Natural killer cell (primary cell): ENCODE measurements around the gene NRCAM. TPM values are rescaled to one million over a fixed set of nuclear protein-coding genes. Genes with fewer than 3 reads are reported as not detected.

Experiments used
- ATAC-seq, 3 donors: fragments of 150-1000 bp in 2 of 3; fragments of 200-7000 bp in 1 of 3; cut with Tn5 transposase; 1 replicate in 1 of 3; 2 replicates in 2 of 3; pipeline ENCODE4 v1.10.0; 2021; ENCODE audit warnings: mild to moderate bottlenecking in 2 of 3, moderate library complexity in 2 of 3
- DNase-seq, 2 donors: peaks; one replicate each; pipeline versions ENCODE4 v3.0.0 to v3.0.0-alpha.2; 2013 to 2021; ENCODE audit warnings: mixed read lengths in 1 of 2
- H3K27ac ChIP-seq: one replicate; pipeline ENCODE4 v1.5.1; 2013; ENCODE audit warnings: mild to moderate bottlenecking, low read length
- H3K27me3 ChIP-seq: one replicate; pipeline ENCODE4 v1.6.1; 2013; ENCODE audit warnings: low read length; ENCODE audit not compliant: control insufficient read depth, insufficient read depth
- H3K36me3 ChIP-seq: one replicate; pipeline ENCODE4 v1.6.1; 2013; ENCODE audit warnings: low read length; ENCODE audit not compliant: control insufficient read depth, insufficient read depth
- H3K4me1 ChIP-seq: one replicate; pipeline ENCODE4 v1.6.1; 2013; ENCODE audit warnings: low read length; ENCODE audit not compliant: control insufficient read depth, insufficient read depth
- H3K4me3 ChIP-seq: one replicate; pipeline ENCODE4 v1.5.1; 2013; ENCODE audit warnings: low read length
- H3K9me3 ChIP-seq: one replicate; pipeline ENCODE4 v1.6.1; 2013; ENCODE audit warnings: low read length; ENCODE audit not compliant: control insufficient read depth, insufficient read depth
- H3K27ac Mint-ChIP-seq, 2 donors: one replicate each; pipeline ENCODE4 v1.8.0; 2022; ENCODE audit warnings: mild to moderate bottlenecking in 2 of 2, mixed read lengths in 2 of 2, moderate library complexity in 1 of 2
- H3K27me3 Mint-ChIP-seq, 2 donors: one replicate each; pipeline ENCODE4 v1.8.0; 2022; ENCODE audit warnings: low read depth in 2 of 2, mixed read lengths in 2 of 2
- H3K36me3 Mint-ChIP-seq: one replicate; pipeline ENCODE4 v1.8.0; 2022; ENCODE audit warnings: mixed read lengths
- H3K4me1 Mint-ChIP-seq, 2 donors: one replicate each; pipeline ENCODE4 v1.8.0; 2022; ENCODE audit warnings: mixed read lengths in 2 of 2
- H3K4me3 Mint-ChIP-seq: one replicate; pipeline ENCODE4 v1.8.0; 2022; ENCODE audit warnings: mild to moderate bottlenecking, moderate library complexity, mixed read lengths
- H3K9me3 Mint-ChIP-seq, 2 donors: one replicate each; pipeline ENCODE4 v1.8.0; 2022; ENCODE audit warnings: mixed read lengths in 2 of 2
- CTCF ChIP-seq: fragments of 200-600 bp; IDR thresholded peaks from one replicate; pipeline ENCODE4 v1.8.0; 2022; ENCODE audit warnings: antibody characterized with exemption
- WGBS: methylation state at CpG from one replicate; pipeline ENCODE4 v1.1.7; 2013; ENCODE audit warnings: missing lambda C conversion rate; ENCODE audit not compliant: insufficient coverage; 5-methylcytosine and 5-hydroxymethylcytosine counted together
- intact Hi-C: fragments of 100-400 bp; cut with micrococcal nuclease; formaldehyde crosslinking; loops from one replicate; pipeline ENCODE4 v1.14.2; 2022
- total RNA-seq, 4 donors: library from RNA; stranded (reverse); fragments of 120-200 nt in 1 of 4; gene quantifications; one replicate each; pipeline versions ENCODE4 v1.2.3 to v1.2.4, GENCODE V29; 2013 to 2022

The NRCAM gene
- total RNA-seq, 3 donors from 2014 or later (not counting 1 experiment from before 2014, with no cell fraction given): 0.27 to 0.95 (median 0.52) TPM

GRCh38 chr7:108332937-108333336 is 123.3 kb downstream of the NRCAM start:
- 77% methylated on average over 1 of the region's 3 CpGs for WGBS
- no peak overlapping the region for H3K27ac Mint-ChIP-seq
- no peaks in the 10 kb centered on the region for H3K9me3 ChIP-seq
- H3K36me3 ChIP-seq: no peaks in the 10 kb centered on the region
- no peak for TF ChIP-seq CTCF
- peaks cover 0 to 2% of the 10 kb centered on the region in 2 donors for H3K9me3 Mint-ChIP-seq
- H3K4me1 ChIP-seq: no peaks in the 10 kb centered on the region
- H3K27ac ChIP-seq: no peak overlapping the region
- no peaks in the 10 kb centered on the region for H3K27me3 ChIP-seq
- DNase-seq (no peak), ATAC-seq (no peak)
- no peaks in the 10 kb centered on the region for H3K4me1 Mint-ChIP-seq
- no peaks in the 10 kb centered on the region for H3K36me3 Mint-ChIP-seq
- no peak overlapping the region for H3K4me3 ChIP-seq
- intact Hi-C loops: no loop called here
- H3K4me3 Mint-ChIP-seq: no peak overlapping the region
- no peaks in the 10 kb centered on the region for H3K27me3 Mint-ChIP-seq

GRCh38 chr7:108331971-108332370 is 124.3 kb downstream of the NRCAM start:
- Histone ChIP-seq H3K36me3 (no peaks in the 10 kb centered on the region), H3K4me3 (no peak overlapping the region), H3K9me3 (no peaks in the 10 kb centered on the region), H3K27me3 (no peaks in the 10 kb centered on the region), H3K27ac (no peak overlapping the region), H3K4me1 (no peaks in the 10 kb centered on the region)
- DNase-seq (no peak), ATAC-seq (no peak)
- Mint-ChIP-seq H3K4me1 (no peaks in the 10 kb centered on the region), H3K36me3 (no peaks in the 10 kb centered on the region), H3K9me3 (peaks cover 0 to 2% of the 10 kb centered on the region in 2 donors), H3K27me3 (no peaks in the 10 kb centered on the region), H3K27ac (no peak overlapping the region), H3K4me3 (no peak overlapping the region)
- no peak for TF ChIP-seq CTCF
- WGBS: 100% methylated on average over 1 of the region's 1 CpG
- intact Hi-C loops: no loop called here

DNA sequence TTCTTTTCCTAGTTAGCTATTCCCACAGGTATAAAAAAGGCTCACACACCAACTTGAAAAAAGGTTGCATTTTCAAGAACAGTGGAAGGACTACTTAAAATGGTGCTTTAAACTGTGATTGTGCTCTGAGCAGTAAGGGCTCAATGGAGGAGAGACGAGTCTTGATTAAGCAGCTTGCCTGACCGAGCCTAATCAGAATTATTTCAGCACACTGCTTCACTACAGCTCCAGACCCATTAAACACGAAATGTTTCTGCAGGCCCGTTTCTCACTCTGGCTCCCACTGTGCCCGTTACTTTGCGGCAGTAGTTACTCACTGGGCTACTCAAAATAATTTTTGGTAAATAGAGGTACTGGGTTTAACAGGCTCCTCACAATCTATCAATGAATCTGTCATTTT is 126.0 kb downstream of the NRCAM start:
- H3K4me3 Mint-ChIP-seq: no peak overlapping the region
- no peaks in the 10 kb centered on the region for H3K4me1 Mint-ChIP-seq
- DNase-seq: no peak
- intact Hi-C loops: no loop called here
- H3K4me3 ChIP-seq: no peak overlapping the region
- no peaks in the 10 kb centered on the region for H3K27me3 ChIP-seq
- ATAC-seq: no peak
- no peak overlapping the region for H3K27ac ChIP-seq
- no peaks in the 10 kb centered on the region for H3K4me1 ChIP-seq
- H3K9me3 Mint-ChIP-seq: peaks cover 0 to 2% of the 10 kb centered on the region in 2 donors
- 100% methylated on average over 3 of the region's 6 CpGs for WGBS
- no peaks in the 10 kb centered on the region for H3K36me3 Mint-ChIP-seq
- no peaks in the 10 kb centered on the region for H3K9me3 ChIP-seq
- no peaks in the 10 kb centered on the region for H3K27me3 Mint-ChIP-seq
- no peaks in the 10 kb centered on the region for H3K36me3 ChIP-seq
- TF ChIP-seq CTCF: no peak
- H3K27ac Mint-ChIP-seq: no peak overlapping the region

DNA sequence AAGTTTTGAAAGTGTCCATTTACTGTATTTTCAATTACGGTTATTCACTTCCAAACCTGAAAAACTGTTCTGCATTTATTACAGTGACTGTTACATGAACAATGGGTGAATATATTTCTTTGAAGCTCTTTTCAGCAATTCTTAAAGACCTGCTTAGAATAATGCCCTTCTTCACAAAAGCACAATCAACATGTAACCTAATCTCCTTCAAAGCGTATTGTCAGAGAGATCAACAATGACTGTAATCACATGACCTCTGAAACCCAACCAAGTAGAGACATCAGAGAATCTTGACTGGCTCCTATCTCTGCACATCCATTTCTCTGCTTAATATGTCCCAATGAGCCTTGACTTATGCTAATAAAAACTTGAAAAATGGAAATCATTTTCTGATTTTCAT is 126.7 kb downstream of the NRCAM start:
- WGBS: 100% methylated on average over 1 of the region's 2 CpGs
- Histone ChIP-seq H3K27me3 (no peaks in the 10 kb centered on the region), H3K4me3 (no peak overlapping the region), H3K36me3 (no peaks in the 10 kb centered on the region), H3K4me1 (no peaks in the 10 kb centered on the region), H3K27ac (no peak overlapping the region), H3K9me3 (no peaks in the 10 kb centered on the region)
- Mint-ChIP-seq H3K27me3 (no peaks in the 10 kb centered on the region), H3K36me3 (no peaks in the 10 kb centered on the region), H3K9me3 (peaks cover 0 to 2% of the 10 kb centered on the region in 2 donors), H3K4me1 (no peaks in the 10 kb centered on the region), H3K4me3 (no peak overlapping the region), H3K27ac (no peak overlapping the region)
- ATAC-seq (no peak), DNase-seq (no peak)
- no peak for TF ChIP-seq CTCF
- intact Hi-C loops: no loop called here
